Activated T-cell treated with anti-CD3 and anti-CD28 coated beads for 4 hours (primary cell): Measurements from ENCODE around the gene CHCHD5.

ENCODE experiments used
- DNase-seq: peaks from one replicate; pipeline ENCODE4 v3.0.0-alpha.2; 2020

The CHCHD5 gene

DNA sequence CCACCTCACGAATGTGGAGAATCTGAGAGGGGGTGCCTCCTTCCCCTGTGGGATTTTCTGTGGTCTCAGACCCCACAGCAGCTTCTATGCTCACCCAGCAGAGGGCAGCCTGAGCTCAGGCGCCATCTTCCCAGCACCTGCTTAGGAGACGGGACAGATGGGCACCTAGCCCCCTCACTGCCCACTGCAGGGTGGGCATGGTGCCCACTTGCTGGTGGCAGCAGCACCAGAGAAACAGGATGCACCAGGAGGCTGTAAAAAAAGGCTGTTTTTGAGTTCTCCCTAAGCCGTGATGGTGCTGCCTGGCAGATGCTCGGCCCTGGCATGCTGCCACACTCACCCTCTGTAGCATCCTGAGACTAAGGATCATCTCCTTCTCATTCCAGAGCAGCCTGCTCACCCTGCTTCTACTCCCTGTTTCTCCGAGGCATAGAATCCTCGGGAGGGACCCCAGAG is 42.2 kb downstream of the CHCHD5 start:
- DNase-seq, result peak; percentile 40

DNA sequence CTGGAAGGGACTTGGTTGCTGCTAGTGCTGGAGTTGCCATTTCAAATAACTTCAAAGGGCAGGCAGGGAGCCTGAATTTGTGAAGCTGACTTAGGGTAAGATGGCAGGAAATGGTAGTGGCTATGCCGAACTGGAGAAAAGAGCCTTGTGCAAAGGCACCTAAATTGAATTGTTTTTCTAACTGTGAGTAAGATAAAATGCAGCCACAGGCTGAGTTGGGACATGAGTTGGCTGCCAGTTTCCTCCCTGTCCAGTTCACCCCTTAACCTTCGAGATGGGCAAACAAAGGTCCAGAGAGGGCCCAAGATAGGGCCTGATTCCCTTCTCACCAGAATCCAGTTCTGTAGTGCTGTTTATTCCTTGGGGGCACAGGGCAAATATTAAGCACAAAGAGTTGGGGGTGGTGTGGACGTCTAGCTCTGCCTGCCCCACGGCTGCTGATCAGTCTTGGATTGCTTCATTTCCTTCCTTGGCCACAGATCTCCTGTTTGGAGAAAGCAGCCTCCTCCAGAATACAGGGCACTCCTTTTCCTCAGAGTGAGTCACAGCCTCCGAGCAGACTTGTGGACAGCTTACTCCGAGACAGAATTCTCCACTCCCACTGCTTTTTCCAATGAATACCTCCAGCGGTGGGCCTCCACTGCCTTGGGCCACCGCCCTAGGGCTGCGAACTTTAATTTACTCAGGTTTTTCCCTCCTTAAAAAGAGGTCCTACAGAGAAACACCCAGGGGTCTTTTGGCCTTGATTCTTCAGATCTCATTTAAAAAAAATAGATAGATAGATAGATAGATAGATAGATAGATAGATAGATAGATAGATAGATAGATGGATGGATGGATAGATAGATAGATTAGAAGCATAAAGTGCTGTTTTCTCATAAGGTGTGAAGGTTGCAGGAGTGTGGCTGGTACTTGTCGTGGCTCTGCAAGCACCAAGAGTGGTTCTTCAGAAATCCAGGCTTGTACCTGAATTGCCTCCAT is 42.9 kb downstream of the CHCHD5 start:
- no peak for DNase-seq

DNA sequence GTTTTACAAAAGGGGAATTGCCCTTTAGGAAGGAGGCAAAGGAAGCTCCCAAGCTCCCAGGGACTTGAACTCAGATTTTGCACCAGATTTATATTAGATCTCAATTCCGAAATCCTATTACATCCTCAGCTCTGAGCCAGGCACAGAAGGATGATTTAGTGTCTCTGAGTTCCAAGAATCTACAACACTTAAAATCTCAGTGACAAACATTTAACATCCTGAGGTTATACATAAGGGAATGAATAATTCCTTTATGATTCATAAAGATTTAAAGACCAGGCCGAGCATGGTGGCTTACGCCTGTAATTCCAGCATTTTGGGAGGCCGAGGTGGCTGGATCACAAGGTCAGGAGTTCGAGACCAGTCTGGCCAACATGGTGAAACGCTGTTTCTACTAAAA is 44.8 kb downstream of the CHCHD5 start:
- no peak for DNase-seq

DNA sequence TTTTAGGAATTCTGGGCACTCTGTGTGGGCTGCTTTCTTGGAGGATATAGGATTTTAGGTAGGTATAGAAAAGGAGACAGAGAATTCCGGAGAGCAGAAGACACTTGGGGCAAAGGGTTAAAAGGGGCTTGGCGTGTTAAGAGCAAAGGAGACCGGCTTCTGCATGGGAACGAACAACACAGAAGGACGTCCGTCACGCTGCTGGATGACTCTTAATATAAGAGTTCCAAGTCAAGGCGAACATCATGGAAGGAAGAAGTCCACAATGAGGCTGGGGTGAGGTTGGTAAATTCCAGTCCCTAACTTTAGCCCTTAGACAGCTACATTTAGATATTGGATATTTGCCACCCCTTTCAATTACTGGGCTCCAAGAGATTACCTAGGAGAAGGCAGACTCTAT is 45.4 kb downstream of the CHCHD5 start:
- DNase-seq, result no peak

DNA sequence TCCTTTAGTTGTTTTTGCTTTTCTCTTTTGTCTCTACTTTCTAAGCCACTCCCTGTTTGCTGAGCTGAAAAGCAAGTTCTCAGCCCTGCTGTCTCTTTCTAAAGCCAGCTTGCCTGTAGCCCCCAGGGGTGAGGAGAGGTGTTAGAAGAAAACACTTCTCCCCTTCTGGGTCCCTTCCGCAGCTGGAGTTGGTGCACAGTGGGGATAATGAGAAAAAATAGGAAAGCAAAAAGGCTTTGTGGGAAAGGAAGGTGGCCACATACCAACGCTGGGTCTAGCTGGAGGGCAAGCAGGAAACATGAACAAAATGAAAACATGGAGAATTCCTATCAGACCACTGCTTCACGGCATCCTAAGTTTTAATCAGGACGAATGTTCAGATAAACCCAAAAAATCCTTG is 45.9 kb downstream of the CHCHD5 start:
- no peak for DNase-seq

DNA sequence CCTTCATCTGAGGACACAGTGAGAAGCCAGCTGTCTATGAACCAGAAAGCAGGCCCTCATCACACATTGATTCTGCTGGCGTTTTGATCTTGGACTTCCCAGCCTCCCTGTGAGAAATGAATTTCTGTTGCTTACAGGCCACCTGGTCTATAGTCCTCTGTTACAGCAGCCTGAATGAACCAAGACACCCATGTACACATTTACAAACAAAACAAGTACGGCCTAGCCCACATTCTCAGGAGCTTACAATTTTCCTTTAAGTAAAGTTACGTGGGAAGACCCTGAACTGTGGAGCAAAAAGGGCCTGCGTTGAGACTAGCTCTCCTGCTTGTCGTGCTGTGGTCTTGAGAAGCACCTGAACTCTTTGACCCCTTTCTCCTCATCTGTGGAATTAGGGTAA is 49.3 kb downstream of the CHCHD5 start:
- DNase-seq, result no peak

DNA sequence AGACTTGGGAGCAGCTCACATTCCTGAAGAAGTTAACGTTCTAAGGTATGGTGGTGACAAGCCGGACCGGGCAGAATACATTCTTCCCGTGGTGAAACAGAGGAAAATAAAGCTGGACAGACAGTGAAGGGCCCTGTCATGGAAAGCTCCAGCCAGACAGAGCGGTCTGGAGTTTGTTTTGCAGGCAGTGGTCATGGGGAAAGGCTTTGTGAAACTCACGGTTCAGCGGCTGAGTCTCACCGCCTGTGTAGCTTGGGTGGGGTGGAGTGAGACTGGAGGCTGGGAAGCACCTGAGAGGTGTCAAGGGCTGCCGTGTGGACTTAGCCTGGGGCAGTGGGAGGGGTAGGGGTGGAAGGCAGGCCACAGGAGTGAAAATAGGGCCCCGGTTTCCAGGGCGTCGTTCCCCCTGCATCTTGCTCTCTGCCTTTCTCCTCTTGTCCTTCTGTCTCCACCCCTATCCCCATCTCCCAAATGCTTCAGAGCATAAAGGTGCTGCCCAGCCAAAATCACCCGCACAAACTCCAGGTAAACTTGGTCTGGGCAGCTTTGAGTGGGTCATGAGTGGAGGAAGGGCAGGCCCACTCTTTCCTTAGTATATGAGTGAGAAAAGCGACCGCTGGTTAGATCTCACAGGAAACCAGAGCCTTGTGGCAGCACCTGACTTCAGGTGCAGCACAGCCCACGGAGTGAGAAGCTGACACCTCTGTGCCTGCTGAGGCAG is 49.9 kb downstream of the CHCHD5 start:
- no peak for DNase-seq

DNA sequence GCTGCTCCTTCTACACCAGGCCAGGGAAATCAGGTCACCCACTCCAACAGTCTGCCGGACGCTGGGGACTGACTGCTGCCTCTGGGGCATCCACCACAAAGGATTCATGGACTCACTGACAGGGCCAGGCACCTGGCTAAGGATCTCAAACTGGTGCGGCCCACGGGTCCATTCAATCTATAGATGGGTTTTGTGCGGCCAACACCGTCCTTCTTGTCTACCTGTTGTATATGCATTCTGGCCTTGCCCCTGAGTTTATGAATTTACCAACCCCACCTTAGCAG is 50.4 kb downstream of the CHCHD5 start:
- no peak for DNase-seq

DNA sequence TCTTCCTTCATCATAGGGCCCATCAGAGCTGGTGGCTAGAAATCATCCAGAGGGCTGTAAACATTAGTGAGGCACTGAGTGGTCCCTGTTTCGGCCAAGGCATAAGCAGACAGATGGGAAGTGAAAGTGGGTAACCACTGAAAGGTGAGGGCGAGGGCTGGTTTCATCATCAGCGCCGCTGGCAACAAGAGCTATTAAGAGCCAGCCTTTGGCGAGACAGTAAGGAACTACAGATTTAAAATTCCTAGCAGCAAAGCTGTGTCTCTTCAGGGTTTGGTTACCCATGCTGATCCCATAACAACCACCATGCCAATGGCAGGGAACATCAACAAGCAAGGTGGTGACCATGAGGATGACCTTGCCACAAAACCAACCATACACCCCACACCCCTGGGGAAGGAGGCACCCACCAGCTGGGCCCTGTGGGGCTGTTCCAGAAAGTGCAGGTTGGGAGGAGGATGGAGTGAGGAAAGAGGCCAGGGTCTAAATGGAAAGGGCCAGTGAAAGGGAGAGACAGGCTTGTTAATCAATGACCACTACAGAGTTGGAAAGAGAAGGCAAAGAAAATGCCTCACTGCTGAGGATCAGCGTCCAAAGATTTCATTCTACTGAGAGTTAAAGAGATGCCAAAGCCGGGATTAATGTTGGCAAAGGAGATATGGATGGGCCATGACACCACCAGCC is 52.3 kb downstream of the CHCHD5 start:
- DNase-seq, result no peak

DNA sequence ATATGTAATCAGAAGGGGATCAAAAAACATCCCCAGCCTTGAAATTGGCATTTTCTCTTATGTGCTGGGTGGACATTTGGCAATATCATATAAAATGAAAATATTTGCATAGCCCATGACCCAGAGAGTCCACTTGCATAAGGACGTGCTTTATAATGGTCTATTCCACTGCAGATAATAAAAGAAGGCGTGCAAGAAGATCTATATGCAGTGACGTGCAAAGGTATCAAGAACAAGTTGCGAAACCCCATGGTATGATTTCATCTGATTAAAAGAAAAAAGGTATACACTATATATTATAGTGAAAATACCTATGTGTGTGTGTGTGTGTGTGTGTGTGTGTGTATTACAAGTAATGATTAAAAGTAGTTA is 52.9 kb downstream of the CHCHD5 start:
- no peak for DNase-seq
